GM12878 (cell line): ENCODE measurements around the gene TTLL1. TPM values are rescaled to one million over a fixed set of nuclear protein-coding genes. Genes with fewer than 3 reads are reported as not detected.

ENCODE experiments used
- ATAC-seq: fragments of 200-7000 bp; cut with Tn5 transposase; 3 replicates; pipeline ENCODE4 v1.9.1; 2020; ENCODE audit warnings: mild to moderate bottlenecking, moderate library complexity
- BruUV-seq: library from RNA; stranded (reverse); fragments of 400-500 nt; replicated peaks from 2 replicates; lab custom pipeline; 2021; lab: Mats Ljungman, UMichigan
- CTCF ChIA-PET: fragments of 300-600 bp; sonication (Branson Sonifier 250); formaldehyde crosslinking; extraction: SDS; loops from one replicate; lab custom pipeline; 2021; ENCODE audit warnings: inconsistent platforms; lab: Yijun Ruan, JAX
- POLR2A ChIA-PET: fragments of 350-600 bp; formaldehyde crosslinking; extraction: SDS; loops from one replicate; lab custom pipeline; 2021; ENCODE audit warnings: inconsistent platforms; lab: Charles Lee
- RAD21 ChIA-PET: fragments of 300-600 bp; sonication (Branson Sonifier 250); formaldehyde crosslinking; loops from one replicate; lab custom pipeline; 2023; ENCODE audit warnings: antibody characterized with exemption; ENCODE audit not compliant: unreplicated experiment; lab: Charles Lee
- SMC1A ChIA-PET: fragments of 300-600 bp; sonication (Branson Sonifier 250); formaldehyde crosslinking; loops from one replicate; lab custom pipeline; 2023; ENCODE audit not compliant: unreplicated experiment, uncharacterized antibody; lab: Charles Lee
- DNase-seq: peaks from one replicate; pipeline ENCODE4 v3.0.0-alpha.2; 2011; ENCODE audit warnings: low read depth, low spot score
- FAIRE-seq: peaks from 3 replicates; lab custom pipeline; 2011; peaks lifted over from hg19 to GRCh38; lab: Jason Lieb, UNC
- H2AFZ ChIP-seq: 2 replicates; pipeline ENCODE4 v1.6.0; 2011; ENCODE audit warnings: low read depth, low read length, control low read depth; ENCODE audit not compliant: control insufficient read depth
- H3K27ac ChIP-seq: 2 replicates; pipeline ENCODE4 v1.5.1; 2011; ENCODE audit warnings: control low read depth; ENCODE audit not compliant: control insufficient read depth, insufficient read depth
- H3K27me3 ChIP-seq, 2 experiments: replicated peaks in 1 of 2; 2 replicates each; pipeline versions ENCODE4 v1.6.0 to v1.6.1; 2011; ENCODE audit warnings: low read length in 1 of 2; ENCODE audit not compliant: control insufficient read depth in 2 of 2, insufficient read depth in 2 of 2
- H3K36me3 ChIP-seq, 2 experiments: 2 replicates each; pipeline ENCODE4 v1.5.1; 2011; ENCODE audit warnings: low read length in 1 of 2; ENCODE audit not compliant: control insufficient read depth in 2 of 2, insufficient read depth in 2 of 2
- H3K4me1 ChIP-seq: 2 replicates; pipeline ENCODE4 v1.6.1; 2011; ENCODE audit warnings: mild to moderate bottlenecking, low read length, moderate library complexity, mixed read lengths; ENCODE audit not compliant: control insufficient read depth, insufficient read depth
- H3K4me2 ChIP-seq: 2 replicates; pipeline ENCODE4 v1.6.0; 2011; ENCODE audit warnings: control low read depth; ENCODE audit not compliant: control insufficient read depth, insufficient read depth
- H3K4me3 ChIP-seq: fragments of 200-600 bp; sonication (generic); 2 replicates; pipeline ENCODE4 v1.5.1; 2016
- H3K79me2 ChIP-seq: 2 replicates; pipeline ENCODE4 v1.6.0; 2011; ENCODE audit warnings: low read length; ENCODE audit not compliant: control insufficient read depth, insufficient read depth
- H3K9ac ChIP-seq: 2 replicates; pipeline ENCODE4 v1.8.0; 2011; ENCODE audit warnings: low read length, control low read depth, mixed read lengths; ENCODE audit not compliant: control insufficient read depth, insufficient read depth
- H3K9me3 ChIP-seq: replicated peaks from 3 replicates; pipeline ENCODE4 v1.5.1; 2011; ENCODE audit warnings: mild to moderate bottlenecking, low read length; ENCODE audit not compliant: control insufficient read depth, insufficient read depth
- H4K20me1 ChIP-seq: 2 replicates; pipeline ENCODE4 v1.6.0; 2011; ENCODE audit not compliant: control insufficient read depth, insufficient read depth
- BCL3 ChIP-seq: IDR thresholded peaks from 2 replicates; pipeline ENCODE4 v1.6.1; 2011; ENCODE audit warnings: borderline replicate concordance, low read depth, mild to moderate bottlenecking, moderate library complexity, low read length; ENCODE audit not compliant: insufficient read depth, poor library complexity, severe bottlenecking
- CEBPB ChIP-seq, 2 experiments: fragments of 150-350 bp in 1 of 2; IDR thresholded peaks; 2 replicates each; pipeline ENCODE4 v1.6.1; 2012 to 2014; ENCODE audit warnings: low read depth in 2 of 2, low read length in 2 of 2, borderline replicate concordance in 1 of 2, inconsistent platforms in 1 of 2
- CTCF ChIP-seq, 3 experiments: IDR thresholded peaks in 2 of 3; conservative IDR thresholded peaks in 1 of 3; 2 replicates each; pipeline ENCODE4 v1.5.1; 2011; ENCODE audit warnings: low read depth in 3 of 3, low read length in 3 of 3, mild to moderate bottlenecking in 3 of 3, control low read depth in 2 of 3, moderate library complexity in 2 of 3, inconsistent platforms in 1 of 3, mixed read lengths in 1 of 3; ENCODE audit not compliant: control insufficient read depth in 2 of 3, insufficient read depth in 1 of 3; ENCODE audit errors: extremely low read depth in 1 of 3
- E2F4 ChIP-seq: IDR thresholded peaks from 2 replicates; pipeline ENCODE4 v1.6.1; 2012; ENCODE audit warnings: low read depth, low read length, improper control_type of control experiment
- GATAD2B ChIP-seq: fragments of 450-650 bp; conservative IDR thresholded peaks from 2 replicates; pipeline ENCODE4 v1.6.1; 2017; ENCODE audit warnings: low read depth, mild to moderate bottlenecking, moderate library complexity
- IRF5 ChIP-seq: fragments of 450-650 bp; IDR thresholded peaks from 2 replicates; pipeline ENCODE4 v1.6.1; 2017; ENCODE audit warnings: borderline replicate concordance
- PAX8 ChIP-seq: fragments of 450-650 bp; IDR thresholded peaks from 2 replicates; pipeline ENCODE4 v1.6.1; 2017; ENCODE audit warnings: mild to moderate bottlenecking, moderate library complexity
- POU2F2 ChIP-seq: IDR thresholded peaks from 3 replicates; pipeline ENCODE4 v1.6.1; 2011; ENCODE audit warnings: low read depth, mild to moderate bottlenecking, low read length, borderline replicate concordance
- SRF ChIP-seq, 2 experiments: IDR thresholded peaks; 2 replicates each; pipeline ENCODE4 v1.6.1; 2011; ENCODE audit warnings: low read depth in 2 of 2, low read length in 2 of 2, mild to moderate bottlenecking in 1 of 2, moderate library complexity in 1 of 2
- ZBTB40 ChIP-seq: fragments of 450-650 bp; IDR thresholded peaks from 2 replicates; pipeline ENCODE4 v1.6.1; 2016; ENCODE audit warnings: mild to moderate bottlenecking, moderate library complexity, borderline replicate concordance
- whole genome bisulfite sequencing: methylation state at CpG from one replicate; pipeline ENCODE4 v1.1.6; 2016; ENCODE audit warnings: low lambda C conversion rate; ENCODE audit not compliant: insufficient replicate concordance, insufficient coverage; ENCODE audit errors: missing lambda C conversion rate; 5-methylcytosine and 5-hydroxymethylcytosine counted together
- in situ Hi-C: fragments of 300-500 bp; cut with MboI; formaldehyde crosslinking; loops from 9 replicates; pipeline ENCODE4 v1.14.3; 2018; ENCODE audit warnings: mixed read lengths
- intact Hi-C: fragments of 100-400 bp; cut with micrococcal nuclease; formaldehyde crosslinking; loops from one replicate; pipeline ENCODE4 v1.14.2; 2022; ENCODE audit not compliant: unreplicated experiment
- polyA plus RNA-seq, 11 experiments: library from polyadenylated mRNA; depleted of rRNA in 4 of 11; unstranded in 6 of 11; stranded (reverse) in 5 of 11; fragments of >200 nt; fragmentation: Nextera tagmentation in 4 of 11; fragmentation: Illumina TruSeq in 1 of 11; extraction: Ambion mirVana in 4 of 11; extraction: Trizol in 1 of 11; gene quantifications; 1 replicate in 1 of 11; 2 replicates in 10 of 11; pipeline versions ENCODE4 v1.2.1 to v1.2.3, GENCODE V29; 2011 to 2016; ENCODE audit warnings: inconsistent platforms in 2 of 11, missing spikeins in 2 of 11, low read depth in 1 of 11
- total RNA-seq, 4 experiments: library from RNA; depleted of rRNA in 3 of 4; stranded (reverse); fragments of >200 nt in 3 of 4; fragmentation: Illumina TruSeq in 1 of 4; extraction: Trizol in 1 of 4; gene quantifications; 2 replicates each; pipeline versions ENCODE4 v1.2.1 to v1.2.3, GENCODE V29; 2013 to 2021

TTLL1 gene
- total and polyA plus RNA-seq, 10 of the 15 experiments (the other 5 are each of a cell fraction or from before 2014, with no cell fraction given): 0.39 to 4.8 (median 3.2) TPM

GRCh38 chr22:42994917-42995562 is 94.2 kb downstream of the TTLL1 start:
- ChIA-PET POLR2A (interaction anchor here (0.7 to 2.0 kb wide), 2 partner anchors 9 to 11 kb away, joined by 3 to 4 read pairs; no protein-coding TSS in a partner anchor), RAD21 (interaction anchor here (0.7 to 1.0 kb wide), 3 partner anchors 19 to 50 kb away, joined by 3 to 6 read pairs (median 4); partner anchors contain the start of gene PACSIN2), CTCF (interaction anchor here (0.7 to 0.8 kb wide), 2 partner anchors 38 to 65 kb away, joined by 3 to 4 read pairs; no protein-coding TSS in a partner anchor), SMC1A (interaction anchor here (1.0 to 1.8 kb wide), 5 partner anchors 9 to 20 kb away, joined by 3 to 6 read pairs (median 4); partner anchors contain the start of gene PACSIN2)
- Histone ChIP-seq H2AFZ (no peak overlapping the region), H3K4me3 (peak overlapping the region; percentile 18; the same call in 1 of the 2 replicates), H3K9me3 (peaks cover 5% of the 10 kb centered on the region), H3K79me2 (peaks cover 93% of the 10 kb centered on the region), H3K4me2 (peak overlapping the region; percentile 68), H3K27me3 (no peaks in the 10 kb centered on the region), H3K36me3 (peaks cover 2 to 9% of the 10 kb centered on the region in 2 experiments; a peak in 3 of 4 replicates), H3K27ac (peak overlapping the region; percentile 66), H3K9ac (peak overlapping the region; percentile 40; the same call in 1 of the 2 replicates), H3K4me1 (peaks cover 61% of the 10 kb centered on the region), H4K20me1 (no peaks in the 10 kb centered on the region)
- FAIRE-seq (no peak), ATAC-seq (peak; percentile 67), DNase-seq (peak; percentile 46)
- 51% methylated on average over 9 of the region's 9 CpGs for WGBS
- intact Hi-C loops: no loop called here
- in situ Hi-C loops: no loop called here
- no TSS peak for BruUV-seq
- TF ChIP-seq E2F4: no peak
- TF ChIP-seq CTCF (IDR thresholded peaks at IDR 0.05 in 2 of 3, conservative IDR thresholded peaks at IDR 0.05 in 1 of 3; ENCODE audit: control insufficient read depth in 2 of 3, extremely low read depth in 1 of 3, insufficient read depth in 1 of 3, low read depth in 3 of 3, low read length in 3 of 3): no peak
- no peak for TF ChIP-seq IRF5
- 0 out of 4 replicates have a peak, but pooled peaks of 1 of the 2 experiments have one; percentile 31 for TF ChIP-seq SRF (IDR thresholded peaks at IDR 0.05; ENCODE audit: low read depth in 2 of 2, low read length in 2 of 2)
- TF ChIP-seq CEBPB (IDR thresholded peaks at IDR 0.05; ENCODE audit: borderline replicate concordance in 1 of 2, low read depth in 2 of 2, low read length in 2 of 2): no peak
- peak; percentile 63 for TF ChIP-seq BCL3
- TF ChIP-seq POU2F2: 0 out of 3 replicates have a peak, but pooled peaks have one; percentile 28
- no peak for TF ChIP-seq PAX8
- no peak for TF ChIP-seq ZBTB40
- TF ChIP-seq GATAD2B: no peak
